Gastrocnemius medialis (tissue), 4 donors: ENCODE measurements around the gene ELAVL4.

Source experiments
- POLR2A ChIP-seq, 2 donors: fragments of 450-650 bp; IDR thresholded peaks; one replicate each; pipeline ENCODE4 v1.6.1; 2017; ENCODE audit warnings: antibody characterized with exemption in 2 of 2, mild to moderate bottlenecking in 2 of 2, moderate library complexity in 2 of 2
- TF ChIP-seq, protein P1 (sequence below), 5 experiments: fragments of 450-650 bp in 3 of 5; fragments of 200-600 bp in 2 of 5; sonication (generic) in 2 of 5; IDR thresholded peaks in 4 of 5; conservative IDR thresholded peaks in 1 of 5; 1 replicate in 4 of 5; 2 replicates in 1 of 5; pipeline ENCODE4 v1.5.1; 2016 to 2019; ENCODE audit warnings: antibody characterized with exemption in 5 of 5, mild to moderate bottlenecking in 3 of 5, moderate library complexity in 3 of 5

DNA sequence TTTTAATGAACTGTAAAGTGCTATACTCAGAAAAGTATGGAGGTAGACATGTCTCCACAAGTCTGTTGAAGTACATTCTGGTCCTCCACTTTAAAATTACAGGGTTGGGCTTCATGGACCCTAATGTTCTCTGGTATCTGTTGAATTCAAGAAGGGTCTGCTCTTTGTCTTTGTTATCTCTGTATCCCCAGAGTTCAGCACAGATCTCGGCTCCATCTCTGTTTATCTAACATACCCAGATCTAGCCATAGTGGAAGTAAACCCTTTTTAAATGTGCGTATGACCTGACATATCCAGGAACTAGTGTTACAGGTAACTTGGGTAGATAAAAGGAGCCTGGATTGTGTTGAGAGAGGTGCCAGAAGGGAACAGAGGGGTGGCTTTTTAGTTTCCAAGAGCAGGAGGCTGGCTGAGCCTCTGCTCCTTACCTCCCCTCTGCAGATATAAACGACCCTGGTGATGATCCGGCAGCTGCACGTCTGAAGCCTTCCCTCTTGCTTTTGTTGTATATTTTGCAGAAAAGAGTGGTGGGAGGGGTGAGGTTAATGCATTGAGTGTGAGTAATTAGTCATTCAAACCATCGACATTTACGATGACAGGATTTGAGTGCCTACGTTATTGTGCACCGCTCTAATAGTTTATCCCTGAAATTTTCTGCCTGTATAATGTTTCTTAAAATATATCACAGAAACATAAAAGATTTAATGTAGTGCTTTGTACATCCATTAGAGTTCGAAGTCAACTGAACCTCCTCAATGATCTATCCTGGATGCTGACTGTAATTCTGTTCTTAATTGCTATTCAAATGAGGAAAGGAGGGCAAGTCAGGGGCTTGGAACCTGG is 30.8 kb downstream of the ELAVL4 start:
- TF ChIP-seq, protein P1, sequence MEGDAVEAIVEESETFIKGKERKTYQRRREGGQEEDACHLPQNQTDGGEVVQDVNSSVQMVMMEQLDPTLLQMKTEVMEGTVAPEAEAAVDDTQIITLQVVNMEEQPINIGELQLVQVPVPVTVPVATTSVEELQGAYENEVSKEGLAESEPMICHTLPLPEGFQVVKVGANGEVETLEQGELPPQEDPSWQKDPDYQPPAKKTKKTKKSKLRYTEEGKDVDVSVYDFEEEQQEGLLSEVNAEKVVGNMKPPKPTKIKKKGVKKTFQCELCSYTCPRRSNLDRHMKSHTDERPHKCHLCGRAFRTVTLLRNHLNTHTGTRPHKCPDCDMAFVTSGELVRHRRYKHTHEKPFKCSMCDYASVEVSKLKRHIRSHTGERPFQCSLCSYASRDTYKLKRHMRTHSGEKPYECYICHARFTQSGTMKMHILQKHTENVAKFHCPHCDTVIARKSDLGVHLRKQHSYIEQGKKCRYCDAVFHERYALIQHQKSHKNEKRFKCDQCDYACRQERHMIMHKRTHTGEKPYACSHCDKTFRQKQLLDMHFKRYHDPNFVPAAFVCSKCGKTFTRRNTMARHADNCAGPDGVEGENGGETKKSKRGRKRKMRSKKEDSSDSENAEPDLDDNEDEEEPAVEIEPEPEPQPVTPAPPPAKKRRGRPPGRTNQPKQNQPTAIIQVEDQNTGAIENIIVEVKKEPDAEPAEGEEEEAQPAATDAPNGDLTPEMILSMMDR (IDR thresholded peaks at IDR 0.05 in 4 of 5, conservative IDR thresholded peaks at IDR 0.05 in 1 of 5) = no peak
- no peak for TF ChIP-seq POLR2A (IDR thresholded peaks at IDR 0.05)
